ENCODE data around the gene GTF3C2.

DNA sequence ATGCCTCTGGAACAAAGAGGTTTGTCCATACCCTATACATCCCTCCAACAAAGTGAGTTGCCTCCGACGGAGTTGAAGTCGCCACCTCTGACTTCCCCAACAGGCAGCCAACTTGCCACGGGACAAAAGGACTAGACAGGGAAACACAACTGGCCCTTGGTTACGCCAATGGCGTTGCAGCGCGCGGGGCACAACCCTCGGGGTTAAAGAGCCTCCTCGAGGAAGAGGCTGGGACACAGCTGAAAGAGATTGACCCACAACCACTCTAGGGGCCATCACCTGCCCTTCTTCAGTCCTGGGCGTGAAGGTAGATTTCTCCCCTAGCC, 545 bp downstream of the GTF3C2 start:
- no peak for TF ChIP-seq POLR2A (IDR thresholded peaks at IDR 0.05; ENCODE audit: low read depth, low read length)
- TF ChIP-seq RAD21 (IDR thresholded peaks at IDR 0.05; ENCODE audit: low read length): no peak
- TF ChIP-seq RFX5 (IDR thresholded peaks at IDR 0.05; ENCODE audit: low read depth, low read length): no peak
- TF ChIP-seq, protein P1, sequence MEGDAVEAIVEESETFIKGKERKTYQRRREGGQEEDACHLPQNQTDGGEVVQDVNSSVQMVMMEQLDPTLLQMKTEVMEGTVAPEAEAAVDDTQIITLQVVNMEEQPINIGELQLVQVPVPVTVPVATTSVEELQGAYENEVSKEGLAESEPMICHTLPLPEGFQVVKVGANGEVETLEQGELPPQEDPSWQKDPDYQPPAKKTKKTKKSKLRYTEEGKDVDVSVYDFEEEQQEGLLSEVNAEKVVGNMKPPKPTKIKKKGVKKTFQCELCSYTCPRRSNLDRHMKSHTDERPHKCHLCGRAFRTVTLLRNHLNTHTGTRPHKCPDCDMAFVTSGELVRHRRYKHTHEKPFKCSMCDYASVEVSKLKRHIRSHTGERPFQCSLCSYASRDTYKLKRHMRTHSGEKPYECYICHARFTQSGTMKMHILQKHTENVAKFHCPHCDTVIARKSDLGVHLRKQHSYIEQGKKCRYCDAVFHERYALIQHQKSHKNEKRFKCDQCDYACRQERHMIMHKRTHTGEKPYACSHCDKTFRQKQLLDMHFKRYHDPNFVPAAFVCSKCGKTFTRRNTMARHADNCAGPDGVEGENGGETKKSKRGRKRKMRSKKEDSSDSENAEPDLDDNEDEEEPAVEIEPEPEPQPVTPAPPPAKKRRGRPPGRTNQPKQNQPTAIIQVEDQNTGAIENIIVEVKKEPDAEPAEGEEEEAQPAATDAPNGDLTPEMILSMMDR (conservative IDR thresholded peaks at IDR 0.05; ENCODE audit: low read depth, low read length): no peak
- TF ChIP-seq, protein P2, sequence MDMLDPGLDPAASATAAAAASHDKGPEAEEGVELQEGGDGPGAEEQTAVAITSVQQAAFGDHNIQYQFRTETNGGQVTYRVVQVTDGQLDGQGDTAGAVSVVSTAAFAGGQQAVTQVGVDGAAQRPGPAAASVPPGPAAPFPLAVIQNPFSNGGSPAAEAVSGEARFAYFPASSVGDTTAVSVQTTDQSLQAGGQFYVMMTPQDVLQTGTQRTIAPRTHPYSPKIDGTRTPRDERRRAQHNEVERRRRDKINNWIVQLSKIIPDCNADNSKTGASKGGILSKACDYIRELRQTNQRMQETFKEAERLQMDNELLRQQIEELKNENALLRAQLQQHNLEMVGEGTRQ (IDR thresholded peaks at IDR 0.05; ENCODE audit: low read depth, low read length): no peak
- TF ChIP-seq MAZ (IDR thresholded peaks at IDR 0.05; ENCODE audit: borderline replicate concordance, low read depth, low read length): no peak
- TF ChIP-seq RCOR1 (IDR thresholded peaks at IDR 0.05; ENCODE audit: insufficient replicate concordance, low read length): no peak
- no peak for TF ChIP-seq SMC3 (IDR thresholded peaks at IDR 0.05; ENCODE audit: low read depth, low read length)
- TF ChIP-seq BHLHE40 (IDR thresholded peaks at IDR 0.05; ENCODE audit: low read depth, low read length): no peak

Measured in IMR-90 (cell line).